PFSK-1 (cell line): ENCODE measurements around the gene GTF3C4.

Source experiments
- POLR2AphosphoS5 ChIP-seq: IDR thresholded peaks from 2 replicates; pipeline ENCODE4 v1.6.1; 2012; ENCODE audit warnings: low read depth, mild to moderate bottlenecking, control low read depth, low read length, moderate library complexity
- SIN3A ChIP-seq: IDR thresholded peaks from 2 replicates; pipeline ENCODE4 v1.6.1; 2012; ENCODE audit warnings: mild to moderate bottlenecking, low read length, moderate library complexity, borderline replicate concordance; ENCODE audit not compliant: insufficient read depth
- TF ChIP-seq, protein P1 (sequence below), 2 experiments: IDR thresholded peaks; 2 replicates each; pipeline versions ENCODE4 v1.6.1 to v1.8.0; 2011 to 2012; ENCODE audit warnings: low read depth in 2 of 2, low read length in 2 of 2, control low read depth in 1 of 2, inconsistent platforms in 1 of 2, mild to moderate bottlenecking in 1 of 2, moderate library complexity in 1 of 2; ENCODE audit not compliant: insufficient read depth in 1 of 2

DNA sequence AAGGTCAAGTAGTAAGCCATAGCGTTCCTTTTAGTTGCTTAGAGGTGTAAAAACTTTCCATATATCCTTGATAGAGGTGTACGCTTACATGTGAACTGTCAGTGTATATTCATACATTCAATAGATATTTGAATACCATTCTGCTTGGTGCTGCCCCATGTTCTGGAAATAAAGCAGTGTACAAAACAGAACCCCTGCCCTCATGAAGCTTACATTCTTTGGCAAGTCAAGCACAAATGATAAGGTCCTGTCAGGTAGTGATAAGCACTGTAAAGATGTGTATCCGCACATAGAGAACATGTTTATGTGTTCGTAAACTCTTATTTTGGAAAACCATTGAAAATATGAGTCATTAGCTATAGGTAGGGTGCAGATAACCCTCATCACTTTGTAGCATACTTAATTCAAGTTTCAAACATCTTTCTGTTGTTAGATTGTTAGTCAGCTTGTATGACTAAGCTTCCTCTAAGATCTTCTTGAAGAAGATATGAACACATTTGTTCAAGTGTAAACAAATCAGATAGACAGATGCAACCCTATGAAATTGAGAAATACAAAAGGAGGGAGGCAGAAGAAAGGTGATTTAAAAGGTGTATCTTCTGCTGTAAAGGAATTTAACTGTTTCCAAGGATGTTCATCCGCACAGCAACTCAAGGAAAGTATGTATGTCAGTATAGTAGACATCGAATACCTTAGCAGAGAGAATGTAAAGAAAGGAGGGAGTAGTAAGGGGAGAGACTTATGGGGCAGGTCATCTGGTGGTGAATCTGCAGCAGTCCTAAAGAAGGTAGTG, 1.6 kb downstream of the GTF3C4 start:
- no peak for TF ChIP-seq POLR2AphosphoS5
- TF ChIP-seq SIN3A: no peak
- TF ChIP-seq, protein P1, sequence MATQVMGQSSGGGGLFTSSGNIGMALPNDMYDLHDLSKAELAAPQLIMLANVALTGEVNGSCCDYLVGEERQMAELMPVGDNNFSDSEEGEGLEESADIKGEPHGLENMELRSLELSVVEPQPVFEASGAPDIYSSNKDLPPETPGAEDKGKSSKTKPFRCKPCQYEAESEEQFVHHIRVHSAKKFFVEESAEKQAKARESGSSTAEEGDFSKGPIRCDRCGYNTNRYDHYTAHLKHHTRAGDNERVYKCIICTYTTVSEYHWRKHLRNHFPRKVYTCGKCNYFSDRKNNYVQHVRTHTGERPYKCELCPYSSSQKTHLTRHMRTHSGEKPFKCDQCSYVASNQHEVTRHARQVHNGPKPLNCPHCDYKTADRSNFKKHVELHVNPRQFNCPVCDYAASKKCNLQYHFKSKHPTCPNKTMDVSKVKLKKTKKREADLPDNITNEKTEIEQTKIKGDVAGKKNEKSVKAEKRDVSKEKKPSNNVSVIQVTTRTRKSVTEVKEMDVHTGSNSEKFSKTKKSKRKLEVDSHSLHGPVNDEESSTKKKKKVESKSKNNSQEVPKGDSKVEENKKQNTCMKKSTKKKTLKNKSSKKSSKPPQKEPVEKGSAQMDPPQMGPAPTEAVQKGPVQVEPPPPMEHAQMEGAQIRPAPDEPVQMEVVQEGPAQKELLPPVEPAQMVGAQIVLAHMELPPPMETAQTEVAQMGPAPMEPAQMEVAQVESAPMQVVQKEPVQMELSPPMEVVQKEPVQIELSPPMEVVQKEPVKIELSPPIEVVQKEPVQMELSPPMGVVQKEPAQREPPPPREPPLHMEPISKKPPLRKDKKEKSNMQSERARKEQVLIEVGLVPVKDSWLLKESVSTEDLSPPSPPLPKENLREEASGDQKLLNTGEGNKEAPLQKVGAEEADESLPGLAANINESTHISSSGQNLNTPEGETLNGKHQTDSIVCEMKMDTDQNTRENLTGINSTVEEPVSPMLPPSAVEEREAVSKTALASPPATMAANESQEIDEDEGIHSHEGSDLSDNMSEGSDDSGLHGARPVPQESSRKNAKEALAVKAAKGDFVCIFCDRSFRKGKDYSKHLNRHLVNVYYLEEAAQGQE (IDR thresholded peaks at IDR 0.05; ENCODE audit: insufficient read depth in 1 of 2, low read depth in 2 of 2, low read length in 2 of 2): no peak
